GM19328 (cell line): ENCODE results near the gene CMTM3.
"Not testable (repeated sequence)": the region's sequence is repeated elsewhere in the genome, so short reads cannot be mapped to it uniquely, and the experiment has no call there.

Experiments used
- ATAC-seq: cut with Tn5 transposase; IDR thresholded peaks from one replicate; pipeline ENCODE4 v1.9.1; 2021; ENCODE audit warnings: mild to moderate bottlenecking, moderate library complexity; ENCODE audit not compliant: unreplicated experiment

The CMTM3 gene

DNA sequence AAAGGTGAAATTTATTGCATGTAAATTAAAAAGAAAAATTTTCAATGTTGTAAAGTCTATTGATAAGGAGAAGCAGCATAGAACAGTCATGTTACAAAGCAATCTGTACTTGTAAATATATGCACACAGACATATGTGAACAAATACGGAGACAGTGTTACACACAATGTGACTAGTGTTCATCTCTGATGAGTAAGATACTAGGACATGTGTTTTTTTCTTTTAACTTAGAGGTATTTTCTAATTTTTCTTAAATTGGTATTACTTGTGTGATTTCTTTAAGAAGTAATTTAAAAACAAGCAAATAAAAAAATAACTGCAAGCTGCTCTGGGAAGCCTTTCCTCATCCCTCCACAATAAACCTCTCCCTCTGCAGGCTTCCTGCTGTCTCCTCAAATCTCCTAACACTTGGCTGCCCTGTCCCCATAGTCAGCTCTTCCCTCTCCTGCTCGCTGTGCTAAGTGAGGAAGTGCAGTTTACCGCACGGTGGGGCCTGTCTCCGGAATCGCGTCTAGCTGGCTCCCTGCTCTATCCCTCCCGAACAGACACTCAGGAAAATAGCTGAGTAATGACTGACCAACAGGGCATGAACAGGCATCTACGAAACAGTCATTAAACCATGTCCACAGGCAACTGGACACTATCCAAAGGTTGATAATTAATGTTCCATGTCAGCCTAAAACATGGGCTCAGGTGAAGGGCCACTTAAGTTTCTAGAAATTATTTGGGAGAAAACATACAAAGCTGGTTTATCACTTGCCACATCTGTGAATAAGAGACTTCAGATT, 56.1 kb downstream of the CMTM3 start:
- ATAC-seq = no peak

DNA sequence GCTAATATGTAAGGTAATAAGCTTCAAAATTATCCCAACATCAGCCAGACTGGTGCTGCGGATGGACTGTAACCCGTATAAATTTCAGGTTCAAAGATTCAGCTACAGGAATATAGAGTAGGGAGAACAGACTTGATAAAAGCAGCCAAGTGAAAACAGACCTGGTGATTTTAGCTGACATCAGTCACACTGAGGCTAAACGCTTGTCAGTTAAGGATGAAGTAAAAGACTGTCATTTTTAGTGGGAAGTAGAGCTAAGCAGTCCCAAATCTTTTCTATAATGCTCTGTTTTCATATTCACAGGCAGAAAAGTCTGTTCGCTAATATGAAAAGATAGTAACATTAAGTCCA, 56.7 kb downstream of the CMTM3 start:
- ATAC-seq = no peak

DNA sequence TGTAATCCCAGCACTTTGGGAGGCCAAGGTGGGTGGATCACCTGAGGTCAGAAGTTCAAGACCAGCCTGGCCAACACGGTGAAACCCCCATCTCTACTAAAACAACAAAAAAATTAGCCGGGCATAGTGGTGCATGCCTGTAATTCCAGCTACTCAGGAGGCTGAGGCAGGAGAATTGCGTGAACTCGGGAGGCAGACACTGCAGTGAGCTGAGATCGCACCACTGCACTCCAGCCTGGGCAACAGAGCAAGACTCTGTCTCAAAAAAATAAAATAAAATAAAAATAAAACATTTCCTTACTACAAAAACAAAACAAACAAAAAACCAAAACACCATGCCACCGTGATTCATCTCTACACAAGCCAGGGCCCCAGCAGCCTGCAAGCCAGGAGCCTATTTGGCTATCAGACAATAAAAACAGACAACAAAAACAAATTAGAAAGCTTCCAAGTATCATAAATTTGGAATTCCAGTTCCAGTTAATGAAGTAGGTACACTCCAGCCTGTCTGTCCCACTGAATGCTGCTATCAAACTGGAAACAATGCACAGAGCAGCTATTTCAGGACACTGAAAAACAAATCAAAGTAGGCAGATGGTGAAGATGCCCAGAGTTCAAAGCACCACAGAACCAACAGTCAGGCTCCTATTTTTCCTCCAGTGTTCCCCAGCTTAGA, 57.3 kb downstream of the CMTM3 start:
- ATAC-seq = not testable (repeated sequence)

GRCh38 chr16:66662445-66663194, 58.1 kb downstream of the CMTM3 start:
- no peak for ATAC-seq
